DND-41 (cell line): ENCODE results near the gene MYDGF.

ENCODE experiments used
- CTCF ChIP-seq: IDR thresholded peaks from 2 replicates; pipeline ENCODE4 v1.5.1; 2012; ENCODE audit warnings: borderline replicate concordance, low read length, moderate library complexity, mild to moderate bottlenecking; ENCODE audit not compliant: poor library complexity, severe bottlenecking; ENCODE audit errors: extremely low read depth
- EZH2 ChIP-seq: IDR thresholded peaks from 3 replicates; pipeline ENCODE4 v1.6.1; 2012; ENCODE audit warnings: borderline replicate concordance, low read depth, mild to moderate bottlenecking, moderate library complexity, low read length, inconsistent platforms; ENCODE audit not compliant: severe bottlenecking

- TF ChIP-seq CTCF (no peak), EZH2 (no peak)
Measured at GRCh38 chr19:4712771-4713170, 42.6 kb upstream of the MYDGF start.
